ENCODE data around the gene CD300A. TPM values are rescaled to one million over a fixed set of nuclear protein-coding genes. Genes with fewer than 3 reads are reported as not detected.

CD300A gene
- total and polyA plus RNA-seq, 4 donors = 2.2 to 11.5 (median 8.0) TPM

- Histone ChIP-seq H3K27me3 (ENCODE audit: control insufficient read depth in 4 of 4, insufficient read depth in 4 of 4, low read length in 3 of 4) (no peaks in the 10 kb centered on the region), H3K9ac (ENCODE audit: low read depth in 1 of 2, low read length in 2 of 2) (no peak overlapping the region), H3K9me3 (ENCODE audit: control insufficient read depth in 4 of 4, low read length in 3 of 4) (no peaks in the 10 kb centered on the region), H3K36me3 (ENCODE audit: control insufficient read depth in 4 of 4, insufficient read depth in 3 of 4, low read depth in 1 of 4, low read length in 3 of 4) (peaks cover 0 to 8% (median 0%) of the 10 kb centered on the region in 4 donors), H3K4me3 (ENCODE audit: low read depth in 1 of 3, low read length in 3 of 3) (no peak overlapping the region), H3K4me1 (ENCODE audit: control insufficient read depth in 4 of 4, insufficient read depth in 4 of 4, low read length in 3 of 4) (peaks cover 10 to 76% (median 65%) of the 10 kb centered on the region in 4 donors), H3K27ac (ENCODE audit: low read depth in 1 of 2, low read length in 2 of 2) (peak overlapping the region in 1 of 2 donors; percentile 84)
- peak; percentile 83 to 87 for TF ChIP-seq RAD21 (IDR thresholded peaks at IDR 0.05)
- TF ChIP-seq MAX (IDR thresholded peaks at IDR 0.05) = no peak
- TF ChIP-seq, protein P1, sequence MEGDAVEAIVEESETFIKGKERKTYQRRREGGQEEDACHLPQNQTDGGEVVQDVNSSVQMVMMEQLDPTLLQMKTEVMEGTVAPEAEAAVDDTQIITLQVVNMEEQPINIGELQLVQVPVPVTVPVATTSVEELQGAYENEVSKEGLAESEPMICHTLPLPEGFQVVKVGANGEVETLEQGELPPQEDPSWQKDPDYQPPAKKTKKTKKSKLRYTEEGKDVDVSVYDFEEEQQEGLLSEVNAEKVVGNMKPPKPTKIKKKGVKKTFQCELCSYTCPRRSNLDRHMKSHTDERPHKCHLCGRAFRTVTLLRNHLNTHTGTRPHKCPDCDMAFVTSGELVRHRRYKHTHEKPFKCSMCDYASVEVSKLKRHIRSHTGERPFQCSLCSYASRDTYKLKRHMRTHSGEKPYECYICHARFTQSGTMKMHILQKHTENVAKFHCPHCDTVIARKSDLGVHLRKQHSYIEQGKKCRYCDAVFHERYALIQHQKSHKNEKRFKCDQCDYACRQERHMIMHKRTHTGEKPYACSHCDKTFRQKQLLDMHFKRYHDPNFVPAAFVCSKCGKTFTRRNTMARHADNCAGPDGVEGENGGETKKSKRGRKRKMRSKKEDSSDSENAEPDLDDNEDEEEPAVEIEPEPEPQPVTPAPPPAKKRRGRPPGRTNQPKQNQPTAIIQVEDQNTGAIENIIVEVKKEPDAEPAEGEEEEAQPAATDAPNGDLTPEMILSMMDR (IDR thresholded peaks at IDR 0.05; ENCODE audit: low read depth, low read length, missing input control) = peak; percentile 86
- TF ChIP-seq YY1 (IDR thresholded peaks at IDR 0.05) = no peak
- WGBS = 71% methylated on average over 3 of the region's 3 CpGs
- DNase-seq (ENCODE audit: low spot score) = no peak
Measured at GRCh38 chr17:74437702-74438101, 28.7 kb upstream of the CD300A start.

GRCh38 chr17:74439691-74440567 is 26.5 kb upstream of the CD300A start:
- WGBS = 50% methylated on average over 31 of the region's 31 CpGs
- Histone ChIP-seq H3K4me3 (ENCODE audit: low read depth in 1 of 3, low read length in 3 of 3) (no peak overlapping the region), H3K9me3 (ENCODE audit: control insufficient read depth in 4 of 4, low read length in 3 of 4) (no peaks in the 10 kb centered on the region), H3K27me3 (ENCODE audit: control insufficient read depth in 4 of 4, insufficient read depth in 4 of 4, low read length in 3 of 4) (no peaks in the 10 kb centered on the region), H3K36me3 (ENCODE audit: control insufficient read depth in 4 of 4, insufficient read depth in 3 of 4, low read depth in 1 of 4, low read length in 3 of 4) (peaks cover 0 to 8% (median 0%) of the 10 kb centered on the region in 4 donors), H3K4me1 (ENCODE audit: control insufficient read depth in 4 of 4, insufficient read depth in 4 of 4, low read length in 3 of 4) (peaks cover 24 to 84% (median 69%) of the 10 kb centered on the region in 4 donors), H3K27ac (ENCODE audit: low read depth in 1 of 2, low read length in 2 of 2) (peak overlapping the region; percentile 65 to 91), H3K9ac (ENCODE audit: low read depth in 1 of 2, low read length in 2 of 2) (peak overlapping the region in 1 of 2 donors; percentile 21)
- TF ChIP-seq JUND (IDR thresholded peaks at IDR 0.05) (peak in 1 of 2 donors; percentile 16), RXRA (IDR thresholded peaks at IDR 0.05) (peak; percentile 94), SP1 (IDR thresholded peaks at IDR 0.05) (peak; percentile 88), RAD21 (IDR thresholded peaks at IDR 0.05) (peak in 1 of 2 donors; percentile 38), EGR1 (IDR thresholded peaks at IDR 0.05; ENCODE audit: low read depth in 2 of 2) (peak in 1 of 2 donors; percentile 47), HNF4G (IDR thresholded peaks at IDR 0.05) (peak; percentile 61), REST (IDR thresholded peaks at IDR 0.05) (peak; percentile 37), HNF4A (conservative IDR thresholded peaks at IDR 0.05) (peak; percentile 82 to 89), ZBTB33 (IDR thresholded peaks at IDR 0.05) (no peak), FOXA2 (IDR thresholded peaks at IDR 0.05) (peak; percentile 55), MAX (IDR thresholded peaks at IDR 0.05) (peak; percentile 45), FOXA1 (IDR thresholded peaks at IDR 0.05) (peak; percentile 42), GABPA (IDR thresholded peaks at IDR 0.05 in 1 of 2, conservative IDR thresholded peaks at IDR 0.05 in 1 of 2) (no peak), TAF1 (conservative IDR thresholded peaks at IDR 0.05) (no peak), YY1 (IDR thresholded peaks at IDR 0.05) (peak; percentile 46), NR2F2 (IDR thresholded peaks at IDR 0.05) (no peak)
- TF ChIP-seq, protein P2, sequence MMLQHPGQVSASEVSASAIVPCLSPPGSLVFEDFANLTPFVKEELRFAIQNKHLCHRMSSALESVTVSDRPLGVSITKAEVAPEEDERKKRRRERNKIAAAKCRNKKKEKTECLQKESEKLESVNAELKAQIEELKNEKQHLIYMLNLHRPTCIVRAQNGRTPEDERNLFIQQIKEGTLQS (IDR thresholded peaks at IDR 0.05) = no peak
- TF ChIP-seq, protein P1 (IDR thresholded peaks at IDR 0.05; ENCODE audit: low read depth, low read length, missing input control) = no peak
- no peak for DNase-seq (ENCODE audit: low spot score)

Data from liver (tissue), 9 donors.